GM21825 (cell line): ENCODE data around the gene SLC25A41.
"Not testable (repeated sequence)": the region's sequence is repeated elsewhere in the genome, so short reads cannot be mapped to it uniquely, and the experiment has no call there.

Source experiments
- ATAC-seq: cut with Tn5 transposase; IDR thresholded peaks from one replicate; pipeline ENCODE4 v1.9.1; 2021; ENCODE audit warnings: mild to moderate bottlenecking, moderate library complexity; ENCODE audit not compliant: unreplicated experiment

Gene SLC25A41

GRCh38 chr19:6412447-6413091, 21.0 kb downstream of the SLC25A41 start:
- no peak for ATAC-seq

- ATAC-seq, result no peak
These were observed 21.5 kb downstream of the SLC25A41 start for GRCh38 chr19:6412061-6412446.

GRCh38 chr19:6409346-6409745, 24.2 kb downstream of the SLC25A41 start:
- no peak for ATAC-seq

GRCh38 chr19:6406401-6406800, 27.2 kb downstream of the SLC25A41 start:
- ATAC-seq, result no peak

- ATAC-seq, result no peak
These were observed 30.5 kb downstream of the SLC25A41 start for GRCh38 chr19:6402837-6403608.

- ATAC-seq, result no peak
These were observed 31.5 kb downstream of the SLC25A41 start for GRCh38 chr19:6402058-6402457.

GRCh38 chr19:6400062-6400944, 33.3 kb downstream of the SLC25A41 start:
- ATAC-seq, result not testable (repeated sequence)

GRCh38 chr19:6396305-6396704, 37.3 kb downstream of the SLC25A41 start:
- ATAC-seq, result no peak

GRCh38 chr19:6394831-6395230, 38.7 kb downstream of the SLC25A41 start:
- ATAC-seq, result no peak

- ATAC-seq, result no peak
These were observed 39.6 kb downstream of the SLC25A41 start for GRCh38 chr19:6393983-6394412.

- peak; percentile 75 for ATAC-seq
These were observed 40.2 kb downstream of the SLC25A41 start, which contains the start of gene GTF2F1 for GRCh38 chr19:6393074-6393982. GTF2F1 (minus strand) TSS chr19:6393164; CDS start chr19:6392995, 169 bp downstream.

GRCh38 chr19:6392221-6393073, 41.1 kb downstream of the SLC25A41 start:
- no peak for ATAC-seq

- ATAC-seq, result no peak
These were observed 46.2 kb downstream of the SLC25A41 start for GRCh38 chr19:6387372-6387771.

GRCh38 chr19:6384381-6384780, 49.2 kb downstream of the SLC25A41 start:
- no peak for ATAC-seq

- no peak for ATAC-seq
These were observed 50.4 kb downstream of the SLC25A41 start for GRCh38 chr19:6383188-6383587.

- ATAC-seq, result no peak
These were observed 52.4 kb downstream of the SLC25A41 start for GRCh38 chr19:6381030-6381750.

- ATAC-seq, result no peak
These were observed 53.8 kb downstream of the SLC25A41 start for GRCh38 chr19:6379744-6380143.

- ATAC-seq, result no peak
These were observed 55.1 kb downstream of the SLC25A41 start for GRCh38 chr19:6378486-6378885.

- no peak for ATAC-seq
These were observed 55.5 kb downstream of the SLC25A41 start for GRCh38 chr19:6378041-6378440.
